22Rv1 (cell line): ENCODE results near the gene CACNA2D4.

Source experiments
- CTCF ChIP-seq: fragments of 450-650 bp; IDR thresholded peaks from 2 replicates; pipeline ENCODE4 v1.5.1; 2017; ENCODE audit warnings: mild to moderate bottlenecking
- ZFX ChIP-seq: fragments of 450-650 bp; IDR thresholded peaks from 2 replicates; pipeline ENCODE4 v1.6.1; 2017; ENCODE audit warnings: antibody characterized with exemption, borderline replicate concordance

DNA sequence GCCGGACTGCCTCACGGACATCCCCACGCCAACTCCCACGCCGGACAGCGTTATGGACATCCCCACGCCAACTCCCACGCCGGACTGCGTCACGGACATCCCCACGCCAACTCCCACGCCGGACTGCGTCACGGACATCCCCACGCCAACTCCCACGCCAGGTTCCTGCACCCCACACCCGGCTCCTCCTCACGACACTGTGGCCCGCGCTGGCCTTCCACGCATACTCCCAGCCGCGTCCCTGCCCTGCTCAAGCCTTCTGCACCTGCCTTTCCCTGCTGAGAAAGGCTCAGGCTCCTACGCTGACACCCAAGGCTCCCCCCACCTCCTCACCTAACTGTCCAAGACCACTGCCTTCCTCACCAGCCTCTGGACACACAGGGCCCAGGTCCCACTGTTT lies 9.7 kb downstream of the CACNA2D4 start:
- TF ChIP-seq CTCF (no peak), ZFX (no peak)
